ENCODE data around the gene TAL2.
A peak's percentile ranks its signal among the peaks of the same experiment; 100 is the strongest.
"Not testable (repeated sequence)": the region's sequence is repeated elsewhere in the genome, so short reads cannot be mapped to it uniquely, and the experiment has no call there.

Gene TAL2

DNA sequence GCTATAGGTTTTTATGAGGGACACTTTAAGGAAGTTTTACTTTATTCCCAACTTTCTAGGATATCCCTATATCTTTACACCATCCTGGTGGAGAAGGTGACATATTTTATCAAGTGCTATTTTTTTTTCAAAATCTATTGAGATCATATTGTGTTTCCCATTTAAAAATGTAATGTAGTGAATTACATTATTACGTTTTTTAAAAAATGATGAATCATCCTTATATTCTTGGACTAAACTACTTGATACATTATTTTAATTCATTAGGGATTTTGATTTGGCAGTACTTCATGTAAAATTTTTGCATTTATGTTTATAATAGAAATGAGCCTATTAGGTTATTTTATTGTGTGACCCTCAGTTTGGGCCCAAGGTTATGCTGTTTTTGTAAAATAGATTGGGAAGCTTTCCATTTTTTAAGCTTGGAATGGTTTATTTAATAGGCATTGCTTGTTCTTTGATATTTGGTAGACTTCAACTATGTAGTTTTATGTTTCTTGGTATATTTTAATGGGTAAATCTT is 36.2 kb downstream of the TAL2 start:
- H3K36me3 Mint-ChIP-seq (ENCODE audit: insufficient read depth) = no peaks in the 10 kb centered on the region
- H3K9me3 Mint-ChIP-seq = no peaks in the 10 kb centered on the region
- peaks cover 16% of the 10 kb centered on the region for H3K4me1 Mint-ChIP-seq
- H3K4me3 Mint-ChIP-seq = no peak overlapping the region
- DNase-seq (ENCODE audit: low spot score in 2 of 2) (no peak), ATAC-seq (replicated peaks; ENCODE audit: extremely low read depth, poor library complexity, severe bottlenecking) (no peak)
- H3K27ac Mint-ChIP-seq (ENCODE audit: low read depth) = no peak overlapping the region
- peaks cover 9% of the 10 kb centered on the region for H3K27me3 Mint-ChIP-seq

DNA sequence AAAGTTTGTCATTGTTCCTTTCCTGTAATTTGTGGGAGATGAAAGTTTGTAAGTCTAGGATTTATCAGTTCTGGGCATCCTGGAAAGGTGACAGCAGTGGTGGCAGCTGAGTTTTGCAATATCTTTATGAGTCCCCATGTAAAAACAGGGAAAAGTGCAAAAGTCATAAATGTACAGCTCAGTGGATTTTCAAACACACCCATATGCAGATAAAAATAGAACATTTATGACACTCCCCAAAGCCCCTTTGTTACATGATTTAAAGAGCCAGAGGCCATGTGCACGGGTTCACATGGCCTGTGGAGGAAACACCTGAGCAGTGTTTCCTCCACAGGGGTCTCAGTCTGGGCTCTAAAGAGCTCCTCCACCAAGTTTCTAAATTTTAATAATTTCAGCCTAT is 38.4 kb downstream of the TAL2 start:
- ATAC-seq (replicated peaks; ENCODE audit: extremely low read depth, poor library complexity, severe bottlenecking) = no peak
- Mint-ChIP-seq H3K27me3 (no peaks in the 10 kb centered on the region), H3K36me3 (ENCODE audit: insufficient read depth) (no peaks in the 10 kb centered on the region), H3K4me3 (no peak overlapping the region), H3K9me3 (no peaks in the 10 kb centered on the region), H3K4me1 (peaks cover 2% of the 10 kb centered on the region), H3K27ac (ENCODE audit: low read depth) (no peak overlapping the region)
- no peak for DNase-seq (ENCODE audit: low spot score in 2 of 2)

DNA sequence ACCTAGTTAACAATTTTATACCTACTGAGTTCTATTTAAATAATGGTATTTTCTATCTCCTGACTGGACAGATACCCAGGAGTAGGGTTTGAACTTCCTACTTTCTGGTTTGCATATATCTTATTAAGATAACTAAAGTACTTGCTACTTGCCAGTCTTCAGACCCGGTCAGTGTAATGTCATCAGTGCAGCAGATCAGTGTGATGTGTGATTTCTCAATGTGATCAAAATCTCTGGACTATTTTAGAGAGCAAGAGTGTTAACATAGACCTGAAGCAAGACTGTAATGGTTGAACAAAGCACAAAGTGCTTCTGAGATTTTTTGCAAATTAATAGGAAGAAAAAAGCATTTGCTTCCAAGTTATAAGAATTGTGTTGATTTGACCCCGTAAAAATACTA is 38.9 kb downstream of the TAL2 start:
- Mint-ChIP-seq H3K27me3 (no peaks in the 10 kb centered on the region), H3K4me3 (no peak overlapping the region), H3K9me3 (no peaks in the 10 kb centered on the region), H3K4me1 (no peaks in the 10 kb centered on the region), H3K36me3 (ENCODE audit: insufficient read depth) (no peaks in the 10 kb centered on the region), H3K27ac (ENCODE audit: low read depth) (no peak overlapping the region)
- ATAC-seq (replicated peaks; ENCODE audit: extremely low read depth, poor library complexity, severe bottlenecking) = no peak
- no peak for DNase-seq (ENCODE audit: low spot score in 2 of 2)

DNA sequence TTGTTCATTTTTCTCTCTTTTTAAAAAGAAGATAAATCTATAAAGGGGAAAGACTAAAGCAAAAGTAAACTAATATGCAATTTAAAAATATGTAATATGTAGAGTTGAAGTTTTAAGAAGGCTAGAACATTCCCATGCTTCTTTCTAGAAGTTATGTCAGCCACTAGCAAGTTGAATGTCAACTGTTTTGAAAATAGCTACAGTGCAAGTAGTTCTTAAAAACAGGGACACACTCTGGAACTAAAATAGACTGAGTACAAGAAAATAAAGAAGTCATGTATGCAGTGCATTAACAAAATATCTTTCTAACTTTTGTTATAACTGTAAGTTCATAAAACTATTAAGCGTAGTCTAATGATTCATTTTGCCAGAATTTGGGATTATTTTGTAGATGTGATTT is 40.0 kb downstream of the TAL2 start:
- ATAC-seq (replicated peaks; ENCODE audit: extremely low read depth, poor library complexity, severe bottlenecking) = no peak
- DNase-seq (ENCODE audit: low spot score in 2 of 2) = no peak
- no peaks in the 10 kb centered on the region for H3K9me3 Mint-ChIP-seq
- no peak overlapping the region for H3K27ac Mint-ChIP-seq (ENCODE audit: low read depth)
- no peaks in the 10 kb centered on the region for H3K27me3 Mint-ChIP-seq
- H3K36me3 Mint-ChIP-seq (ENCODE audit: insufficient read depth) = no peaks in the 10 kb centered on the region
- H3K4me3 Mint-ChIP-seq = no peak overlapping the region
- H3K4me1 Mint-ChIP-seq = no peaks in the 10 kb centered on the region

DNA sequence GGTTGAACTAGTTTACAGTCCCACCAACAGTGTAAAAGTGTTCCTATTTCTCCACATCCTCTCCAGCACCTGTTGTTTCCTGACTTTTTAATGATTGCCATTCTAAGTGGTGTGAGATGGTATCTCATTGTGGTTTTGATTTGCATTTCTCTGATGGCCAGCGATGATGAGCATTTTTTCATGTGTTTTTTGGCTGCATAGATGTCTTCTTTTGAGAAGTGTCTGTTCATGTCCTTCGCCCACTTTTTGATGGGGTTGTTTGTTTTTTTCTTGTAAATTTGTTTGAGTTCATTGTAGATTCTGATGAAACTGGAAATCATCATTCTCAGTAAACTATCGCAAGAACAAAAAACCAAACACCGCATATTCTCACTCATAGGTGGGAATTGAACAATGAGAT is 41.4 kb downstream of the TAL2 start:
- not testable (repeated sequence) for H3K9me3 Mint-ChIP-seq; H3K4me1 Mint-ChIP-seq; H3K27me3 Mint-ChIP-seq; H3K4me3 Mint-ChIP-seq; DNase-seq (ENCODE audit: low spot score in 2 of 2); H3K36me3 Mint-ChIP-seq (ENCODE audit: insufficient read depth); ATAC-seq (replicated peaks; ENCODE audit: extremely low read depth, poor library complexity, severe bottlenecking); H3K27ac Mint-ChIP-seq (ENCODE audit: low read depth)

DNA sequence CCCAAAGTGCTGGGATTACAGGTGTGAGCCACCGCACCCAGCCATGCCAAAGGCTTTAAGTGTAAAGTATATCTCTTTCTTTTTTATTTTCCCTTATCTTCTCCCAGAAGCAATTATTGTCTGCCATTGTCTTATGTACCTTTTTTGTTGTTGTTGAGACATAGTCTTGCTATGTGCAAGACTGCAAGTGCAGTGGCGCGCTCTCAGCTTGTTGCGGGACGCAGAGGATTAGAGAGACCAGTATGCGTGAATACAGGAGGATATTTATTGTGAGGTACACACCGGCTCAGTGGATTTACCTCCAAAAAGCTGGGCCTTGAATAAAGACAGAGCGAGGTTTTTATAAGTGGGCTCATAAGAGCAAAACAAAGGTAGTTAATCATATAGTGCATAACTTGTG is 43.9 kb downstream of the TAL2 start:
- peaks cover 4% of the 10 kb centered on the region for H3K36me3 Mint-ChIP-seq (ENCODE audit: insufficient read depth)
- H3K27me3 Mint-ChIP-seq = no peaks in the 10 kb centered on the region
- H3K4me3 Mint-ChIP-seq = no peak overlapping the region
- ATAC-seq (replicated peaks; ENCODE audit: extremely low read depth, poor library complexity, severe bottlenecking) (no peak), DNase-seq (ENCODE audit: low spot score in 2 of 2) (no peak)
- no peaks in the 10 kb centered on the region for H3K9me3 Mint-ChIP-seq
- H3K4me1 Mint-ChIP-seq = peaks cover 7% of the 10 kb centered on the region
- no peak overlapping the region for H3K27ac Mint-ChIP-seq (ENCODE audit: low read depth)

DNA sequence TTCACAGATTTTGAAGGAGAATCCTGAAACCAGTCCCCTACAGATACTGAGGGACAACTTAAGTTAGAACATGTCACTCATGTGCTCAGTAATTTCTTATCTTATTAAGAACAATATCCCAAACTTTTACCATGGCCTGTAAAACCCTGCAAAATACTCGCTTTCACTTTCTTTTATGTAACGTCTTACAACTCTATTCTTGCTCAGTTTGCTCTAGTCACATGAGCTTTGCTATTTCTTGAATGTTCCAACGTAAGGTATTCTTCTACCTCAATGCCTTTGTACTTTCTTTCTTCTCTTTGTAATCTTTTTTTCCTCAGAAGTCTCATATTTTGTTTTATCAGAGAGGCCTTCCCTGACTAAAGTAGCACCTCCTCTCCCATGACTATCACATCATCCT is 46.1 kb downstream of the TAL2 start:
- Mint-ChIP-seq H3K4me3 (no peak overlapping the region), H3K27ac (ENCODE audit: low read depth) (peak overlapping the region; percentile 52), H3K4me1 (peaks cover 7% of the 10 kb centered on the region), H3K27me3 (no peaks in the 10 kb centered on the region), H3K9me3 (no peaks in the 10 kb centered on the region), H3K36me3 (ENCODE audit: insufficient read depth) (peaks cover 4% of the 10 kb centered on the region)
- DNase-seq (ENCODE audit: low spot score in 2 of 2) (no peak), ATAC-seq (replicated peaks; ENCODE audit: extremely low read depth, poor library complexity, severe bottlenecking) (no peak)

DNA sequence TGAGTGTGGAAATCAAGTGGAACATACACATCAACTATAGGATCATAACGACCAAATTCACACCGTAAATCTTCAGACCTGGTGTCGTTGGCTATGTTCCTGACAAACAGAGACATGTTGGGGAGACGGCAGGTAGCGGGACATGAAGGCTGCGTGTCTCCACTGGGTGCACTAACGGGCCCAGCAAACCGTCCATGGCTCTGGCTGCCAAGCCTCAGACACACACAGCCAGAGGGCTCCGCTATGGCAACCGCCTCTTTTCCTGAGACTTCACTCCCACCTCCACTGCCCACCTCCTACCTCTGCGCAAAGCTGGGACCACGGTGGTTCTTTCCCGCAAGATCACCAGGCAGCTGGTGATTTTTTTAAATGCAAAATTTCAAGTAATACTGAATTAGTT is 48.4 kb downstream of the TAL2 start:
- no peak overlapping the region for H3K27ac Mint-ChIP-seq (ENCODE audit: low read depth)
- no peak for ATAC-seq (replicated peaks; ENCODE audit: extremely low read depth, poor library complexity, severe bottlenecking)

DNA sequence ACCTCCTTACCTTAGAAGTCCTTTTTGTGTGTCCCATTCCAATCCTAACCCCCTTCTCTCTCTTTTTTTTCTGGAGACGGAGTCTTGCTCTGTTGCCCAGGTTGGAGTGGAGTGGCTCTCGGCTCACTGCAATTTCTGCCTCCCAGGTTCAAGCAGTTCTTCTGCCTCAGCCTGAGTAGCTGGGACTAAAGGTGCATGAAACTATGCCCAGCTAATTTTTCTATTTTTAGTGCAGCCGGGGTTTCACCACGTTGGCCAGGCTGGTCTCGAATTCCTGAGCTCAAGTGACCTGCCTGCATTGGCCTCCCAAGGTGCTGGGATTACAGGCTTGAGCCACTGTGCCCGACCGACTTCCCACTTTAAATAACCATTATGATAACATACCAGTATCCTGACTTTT is 49.6 kb downstream of the TAL2 start:
- ATAC-seq (replicated peaks; ENCODE audit: extremely low read depth, poor library complexity, severe bottlenecking) (no peak), DNase-seq (ENCODE audit: low spot score in 2 of 2) (no peak)
- no peak overlapping the region for H3K4me3 Mint-ChIP-seq
- H3K27me3 Mint-ChIP-seq = no peaks in the 10 kb centered on the region
- no peaks in the 10 kb centered on the region for H3K9me3 Mint-ChIP-seq
- peaks cover 7% of the 10 kb centered on the region for H3K4me1 Mint-ChIP-seq
- H3K36me3 Mint-ChIP-seq (ENCODE audit: insufficient read depth) = peaks cover 6% of the 10 kb centered on the region
- H3K27ac Mint-ChIP-seq (ENCODE audit: low read depth) = no peak overlapping the region

More for the DNA sequence above, 48.4 kb downstream of the TAL2 start:
- H3K4me3 Mint-ChIP-seq = no peak overlapping the region
- DNase-seq (ENCODE audit: low spot score in 2 of 2) = no peak
- peaks cover 7% of the 10 kb centered on the region for H3K4me1 Mint-ChIP-seq
- no peaks in the 10 kb centered on the region for H3K27me3 Mint-ChIP-seq
- H3K36me3 Mint-ChIP-seq (ENCODE audit: insufficient read depth) = peaks cover 6% of the 10 kb centered on the region
- no peaks in the 10 kb centered on the region for H3K9me3 Mint-ChIP-seq

DNA sequence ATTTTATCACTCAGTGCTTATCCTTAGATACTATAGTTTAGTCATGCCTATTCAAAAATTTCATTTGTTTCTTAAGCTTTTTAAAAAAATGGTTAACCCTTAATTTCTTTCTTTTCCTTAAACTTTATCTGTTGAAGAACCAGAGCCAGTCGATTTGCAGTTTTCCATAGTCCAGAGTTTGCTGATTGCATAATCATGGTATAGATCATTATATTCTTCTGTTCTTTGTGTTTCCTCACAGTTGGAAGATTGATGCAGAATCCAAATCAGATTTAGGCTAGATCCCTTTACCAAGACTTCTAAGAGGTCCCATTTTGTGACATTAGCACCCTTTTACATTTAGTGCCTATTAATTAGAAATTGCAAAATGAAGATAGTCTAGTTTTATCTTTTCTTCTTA is 50.0 kb downstream of the TAL2 start:
- Mint-ChIP-seq H3K9me3 (no peaks in the 10 kb centered on the region), H3K27ac (ENCODE audit: low read depth) (no peak overlapping the region), H3K36me3 (ENCODE audit: insufficient read depth) (peaks cover 6% of the 10 kb centered on the region), H3K4me1 (peaks cover 7% of the 10 kb centered on the region), H3K27me3 (no peaks in the 10 kb centered on the region), H3K4me3 (no peak overlapping the region)
- ATAC-seq (replicated peaks; ENCODE audit: extremely low read depth, poor library complexity, severe bottlenecking) = no peak
- DNase-seq (ENCODE audit: low spot score in 2 of 2) = no peak
